ENCODE results near the gene CLPTM1L.
"Not testable (repeated sequence)": the region's sequence is repeated elsewhere in the genome, so short reads cannot be mapped to it uniquely, and the experiment has no call there.

The CLPTM1L gene

GRCh38 chr5:1292846-1293415 lies 52.0 kb downstream of the CLPTM1L start:
- TF ChIP-seq EZH2 (IDR thresholded peaks at IDR 0.05) (no peak), POLR2AphosphoS5 (IDR thresholded peaks at IDR 0.05; ENCODE audit: borderline replicate concordance, low read depth, low read length) (no peak)
- Histone ChIP-seq H3K9ac (ENCODE audit: insufficient read length) (no peak overlapping the region), H3K9me3 (ENCODE audit: low read depth, low read length) (no peaks in the 10 kb centered on the region), H3K36me3 (ENCODE audit: insufficient read depth, low read length) (no peaks in the 10 kb centered on the region), H3K4me3 (no peak overlapping the region), H3K27ac (no peak overlapping the region)
- DNase-seq (ENCODE audit: low read depth, low spot score): no peak

- DNase-seq (ENCODE audit: low read depth, low spot score): no peak
- no peak overlapping the region for H3K9ac ChIP-seq (ENCODE audit: insufficient read length)
- H3K4me3 ChIP-seq: no peak overlapping the region
- H3K9me3 ChIP-seq (ENCODE audit: low read depth, low read length): no peaks in the 10 kb centered on the region
- TF ChIP-seq FOXP2 (optimal IDR thresholded peaks at IDR 0.05; ENCODE audit: control extremely low read depth, extremely low read length, insufficient read depth) (no peak), POLR2AphosphoS5 (IDR thresholded peaks at IDR 0.05; ENCODE audit: borderline replicate concordance, low read depth, low read length) (no peak), EZH2 (IDR thresholded peaks at IDR 0.05) (no peak)
- H3K27ac ChIP-seq: no peak overlapping the region
- no peaks in the 10 kb centered on the region for H3K36me3 ChIP-seq (ENCODE audit: insufficient read depth, low read length)
Measured at GRCh38 chr5:1292139-1292538, 52.8 kb downstream of the CLPTM1L start.

- TF ChIP-seq POLR2AphosphoS5 (IDR thresholded peaks at IDR 0.05; ENCODE audit: borderline replicate concordance, low read depth, low read length): no peak
- TF ChIP-seq FOXP2 (optimal IDR thresholded peaks at IDR 0.05; ENCODE audit: control extremely low read depth, extremely low read length, insufficient read depth): no peak
- no peak for TF ChIP-seq EZH2 (IDR thresholded peaks at IDR 0.05)
- H3K9me3 ChIP-seq (ENCODE audit: low read depth, low read length): no peaks in the 10 kb centered on the region
- no peaks in the 10 kb centered on the region for H3K36me3 ChIP-seq (ENCODE audit: insufficient read depth, low read length)
- H3K9ac ChIP-seq (ENCODE audit: insufficient read length): no peak overlapping the region
- no peak overlapping the region for H3K27ac ChIP-seq
- no peak for DNase-seq (ENCODE audit: low read depth, low spot score)
- H3K4me3 ChIP-seq: no peak overlapping the region
Measured at GRCh38 chr5:1291611-1292080, 53.3 kb downstream of the CLPTM1L start.

- H3K27ac ChIP-seq; H3K36me3 ChIP-seq (ENCODE audit: insufficient read depth, low read length); DNase-seq (ENCODE audit: low read depth, low spot score); H3K9ac ChIP-seq (ENCODE audit: insufficient read length); H3K9me3 ChIP-seq (ENCODE audit: low read depth, low read length); H3K4me3 ChIP-seq: not testable (repeated sequence)
Measured at GRCh38 chr5:1290956-1291355, 53.9 kb downstream of the CLPTM1L start.

- not testable (repeated sequence) for DNase-seq (ENCODE audit: low read depth, low spot score); H3K9me3 ChIP-seq (ENCODE audit: low read depth, low read length); H3K9ac ChIP-seq (ENCODE audit: insufficient read length); H3K27ac ChIP-seq; H3K4me3 ChIP-seq; H3K36me3 ChIP-seq (ENCODE audit: insufficient read depth, low read length)
Measured at GRCh38 chr5:1289559-1289958, 55.3 kb downstream of the CLPTM1L start.

- DNase-seq (ENCODE audit: low read depth, low spot score): no peak
- H3K9ac ChIP-seq (ENCODE audit: insufficient read length): no peak overlapping the region
- H3K4me3 ChIP-seq: no peak overlapping the region
- H3K9me3 ChIP-seq (ENCODE audit: low read depth, low read length): no peaks in the 10 kb centered on the region
- no peak overlapping the region for H3K27ac ChIP-seq
- no peak for TF ChIP-seq FOXP2 (optimal IDR thresholded peaks at IDR 0.05; ENCODE audit: control extremely low read depth, extremely low read length, insufficient read depth)
- no peak for TF ChIP-seq POLR2AphosphoS5 (IDR thresholded peaks at IDR 0.05; ENCODE audit: borderline replicate concordance, low read depth, low read length)
- TF ChIP-seq EZH2 (IDR thresholded peaks at IDR 0.05): no peak
- H3K36me3 ChIP-seq (ENCODE audit: insufficient read depth, low read length): no peaks in the 10 kb centered on the region
Measured at GRCh38 chr5:1288439-1289335, 56.2 kb downstream of the CLPTM1L start.

GRCh38 chr5:1285883-1286291 lies 59.0 kb downstream of the CLPTM1L start:
- no peak overlapping the region for H3K9ac ChIP-seq (ENCODE audit: insufficient read length)
- no peak overlapping the region for H3K27ac ChIP-seq
- no peaks in the 10 kb centered on the region for H3K9me3 ChIP-seq (ENCODE audit: low read depth, low read length)
- H3K36me3 ChIP-seq (ENCODE audit: insufficient read depth, low read length): no peaks in the 10 kb centered on the region
- TF ChIP-seq EZH2 (IDR thresholded peaks at IDR 0.05) (no peak), POLR2AphosphoS5 (IDR thresholded peaks at IDR 0.05; ENCODE audit: borderline replicate concordance, low read depth, low read length) (no peak), FOXP2 (optimal IDR thresholded peaks at IDR 0.05; ENCODE audit: control extremely low read depth, extremely low read length, insufficient read depth) (no peak)
- no peak overlapping the region for H3K4me3 ChIP-seq
- DNase-seq (ENCODE audit: low read depth, low spot score): no peak

GRCh38 chr5:1285141-1285540 lies 59.8 kb downstream of the CLPTM1L start:
- no peaks in the 10 kb centered on the region for H3K36me3 ChIP-seq (ENCODE audit: insufficient read depth, low read length)
- no peaks in the 10 kb centered on the region for H3K9me3 ChIP-seq (ENCODE audit: low read depth, low read length)
- no peak overlapping the region for H3K4me3 ChIP-seq
- H3K9ac ChIP-seq (ENCODE audit: insufficient read length): no peak overlapping the region
- DNase-seq (ENCODE audit: low read depth, low spot score): no peak
- TF ChIP-seq EZH2 (IDR thresholded peaks at IDR 0.05) (no peak), POLR2AphosphoS5 (IDR thresholded peaks at IDR 0.05; ENCODE audit: borderline replicate concordance, low read depth, low read length) (no peak), FOXP2 (optimal IDR thresholded peaks at IDR 0.05; ENCODE audit: control extremely low read depth, extremely low read length, insufficient read depth) (no peak)
- H3K27ac ChIP-seq: no peak overlapping the region

GRCh38 chr5:1284336-1284970 lies 60.4 kb downstream of the CLPTM1L start:
- H3K36me3 ChIP-seq (ENCODE audit: insufficient read depth, low read length); H3K9ac ChIP-seq (ENCODE audit: insufficient read length); DNase-seq (ENCODE audit: low read depth, low spot score); H3K27ac ChIP-seq; H3K4me3 ChIP-seq; H3K9me3 ChIP-seq (ENCODE audit: low read depth, low read length): not testable (repeated sequence)

- not testable (repeated sequence) for H3K4me3 ChIP-seq; H3K36me3 ChIP-seq (ENCODE audit: insufficient read depth, low read length); H3K9ac ChIP-seq (ENCODE audit: insufficient read length); H3K9me3 ChIP-seq (ENCODE audit: low read depth, low read length); DNase-seq (ENCODE audit: low read depth, low spot score); H3K27ac ChIP-seq
Measured at GRCh38 chr5:1283729-1284041, 61.2 kb downstream of the CLPTM1L start.

- not testable (repeated sequence) for H3K36me3 ChIP-seq (ENCODE audit: insufficient read depth, low read length); DNase-seq (ENCODE audit: low read depth, low spot score); H3K9me3 ChIP-seq (ENCODE audit: low read depth, low read length); H3K9ac ChIP-seq (ENCODE audit: insufficient read length); H3K4me3 ChIP-seq; H3K27ac ChIP-seq
Measured at GRCh38 chr5:1282993-1283728, 61.7 kb downstream of the CLPTM1L start.
